ENCODE measurements around the gene LRMDA.

GRCh38 chr10:75648854-75649253 lies 217.4 kb downstream of the LRMDA start:
- TF ChIP-seq, protein P1, sequence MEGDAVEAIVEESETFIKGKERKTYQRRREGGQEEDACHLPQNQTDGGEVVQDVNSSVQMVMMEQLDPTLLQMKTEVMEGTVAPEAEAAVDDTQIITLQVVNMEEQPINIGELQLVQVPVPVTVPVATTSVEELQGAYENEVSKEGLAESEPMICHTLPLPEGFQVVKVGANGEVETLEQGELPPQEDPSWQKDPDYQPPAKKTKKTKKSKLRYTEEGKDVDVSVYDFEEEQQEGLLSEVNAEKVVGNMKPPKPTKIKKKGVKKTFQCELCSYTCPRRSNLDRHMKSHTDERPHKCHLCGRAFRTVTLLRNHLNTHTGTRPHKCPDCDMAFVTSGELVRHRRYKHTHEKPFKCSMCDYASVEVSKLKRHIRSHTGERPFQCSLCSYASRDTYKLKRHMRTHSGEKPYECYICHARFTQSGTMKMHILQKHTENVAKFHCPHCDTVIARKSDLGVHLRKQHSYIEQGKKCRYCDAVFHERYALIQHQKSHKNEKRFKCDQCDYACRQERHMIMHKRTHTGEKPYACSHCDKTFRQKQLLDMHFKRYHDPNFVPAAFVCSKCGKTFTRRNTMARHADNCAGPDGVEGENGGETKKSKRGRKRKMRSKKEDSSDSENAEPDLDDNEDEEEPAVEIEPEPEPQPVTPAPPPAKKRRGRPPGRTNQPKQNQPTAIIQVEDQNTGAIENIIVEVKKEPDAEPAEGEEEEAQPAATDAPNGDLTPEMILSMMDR (conservative IDR thresholded peaks at IDR 0.05; ENCODE audit: low read length): no peak
- no peak for TF ChIP-seq EZH2phosphoT487 (IDR thresholded peaks at IDR 0.05; ENCODE audit: borderline replicate concordance)

All from Loucy (cell line).